Measurements from ENCODE around the gene CLHC1.

GRCh38 chr2:55242617-55243016, 10.5 kb upstream of the CLHC1 start:
- TF ChIP-seq, protein P1, sequence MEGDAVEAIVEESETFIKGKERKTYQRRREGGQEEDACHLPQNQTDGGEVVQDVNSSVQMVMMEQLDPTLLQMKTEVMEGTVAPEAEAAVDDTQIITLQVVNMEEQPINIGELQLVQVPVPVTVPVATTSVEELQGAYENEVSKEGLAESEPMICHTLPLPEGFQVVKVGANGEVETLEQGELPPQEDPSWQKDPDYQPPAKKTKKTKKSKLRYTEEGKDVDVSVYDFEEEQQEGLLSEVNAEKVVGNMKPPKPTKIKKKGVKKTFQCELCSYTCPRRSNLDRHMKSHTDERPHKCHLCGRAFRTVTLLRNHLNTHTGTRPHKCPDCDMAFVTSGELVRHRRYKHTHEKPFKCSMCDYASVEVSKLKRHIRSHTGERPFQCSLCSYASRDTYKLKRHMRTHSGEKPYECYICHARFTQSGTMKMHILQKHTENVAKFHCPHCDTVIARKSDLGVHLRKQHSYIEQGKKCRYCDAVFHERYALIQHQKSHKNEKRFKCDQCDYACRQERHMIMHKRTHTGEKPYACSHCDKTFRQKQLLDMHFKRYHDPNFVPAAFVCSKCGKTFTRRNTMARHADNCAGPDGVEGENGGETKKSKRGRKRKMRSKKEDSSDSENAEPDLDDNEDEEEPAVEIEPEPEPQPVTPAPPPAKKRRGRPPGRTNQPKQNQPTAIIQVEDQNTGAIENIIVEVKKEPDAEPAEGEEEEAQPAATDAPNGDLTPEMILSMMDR (conservative IDR thresholded peaks at IDR 0.05; ENCODE audit: low read length), result no peak
- no peak for TF ChIP-seq EZH2phosphoT487 (IDR thresholded peaks at IDR 0.05; ENCODE audit: borderline replicate concordance)
